HEK293 (cell line): ENCODE data around the gene CCR3.

Source experiments
- CTCF ChIA-PET: fragments of 350-600 bp; formaldehyde crosslinking; extraction: SDS; loops from one replicate; lab custom pipeline; 2021; ENCODE audit warnings: antibody characterized with exemption; lab: Yijun Ruan, JAX
- POLR2A ChIA-PET: fragments of 300-600 bp; formaldehyde crosslinking; extraction: SDS; loops from one replicate; lab custom pipeline; 2020; ENCODE audit warnings: antibody characterized with exemption, inconsistent platforms; lab: Yijun Ruan, JAX
- H3K27ac ChIP-seq: fragments of 200-500 bp; sonication (Bioruptor generic); 2 replicates; pipeline ENCODE4 v1.5.1; 2014; ENCODE audit warnings: low read depth, low read length, control low read depth, inconsistent platforms; ENCODE audit errors: extremely low read depth
- H3K36me3 ChIP-seq, 2 experiments: fragments of 200-500 bp in 1 of 2; sonication (Bioruptor generic) in 1 of 2; 1 replicate in 1 of 2; 2 replicates in 1 of 2; pipeline ENCODE4 v1.5.1; 2014 to 2017; ENCODE audit warnings: inconsistent platforms in 2 of 2, low read length in 2 of 2; ENCODE audit not compliant: control insufficient read depth in 2 of 2, insufficient read depth in 1 of 2
- H3K4me1 ChIP-seq: fragments of 200-500 bp; sonication (Bioruptor generic); 2 replicates; pipeline ENCODE4 v1.5.1; 2014; ENCODE audit warnings: mild to moderate bottlenecking, low read length, inconsistent platforms; ENCODE audit not compliant: control insufficient read depth, insufficient read depth
- H3K4me3 ChIP-seq: 2 replicates; pipeline ENCODE4 v1.5.1; 2011; ENCODE audit warnings: low read depth, mild to moderate bottlenecking, control low read depth, low read length, moderate library complexity
- H3K9me3 ChIP-seq: fragments of 200-500 bp; sonication (Bioruptor generic); 2 replicates; pipeline ENCODE4 v1.5.1; 2014; ENCODE audit warnings: low read depth, low read length, inconsistent platforms; ENCODE audit not compliant: control insufficient read depth, insufficient read depth
- GLIS1 ChIP-seq: fragments of 450-650 bp; formaldehyde crosslinking; IDR thresholded peaks from 2 replicates; pipeline ENCODE4 v1.5.1; 2016; ENCODE audit warnings: missing biosample characterization, missing genetic modification characterization
- IKZF3 ChIP-seq: fragments of 450-650 bp; IDR thresholded peaks from 2 replicates; pipeline ENCODE4 v1.5.0; 2018; ENCODE audit warnings: missing biosample characterization, mild to moderate bottlenecking, missing genetic modification characterization, moderate library complexity
- KLF1 ChIP-seq: fragments of 450-650 bp; formaldehyde crosslinking; IDR thresholded peaks from 2 replicates; pipeline ENCODE4 v1.5.1; 2016; ENCODE audit warnings: missing biosample characterization, missing genetic modification characterization
- MYNN ChIP-seq: fragments of 450-650 bp; formaldehyde crosslinking; IDR thresholded peaks from 2 replicates; pipeline ENCODE4 v1.5.1; 2016; ENCODE audit warnings: missing biosample characterization, missing genetic modification characterization, borderline replicate concordance
- PRDM1 ChIP-seq: fragments of 450-650 bp; formaldehyde crosslinking; IDR thresholded peaks from 2 replicates; pipeline ENCODE4; 2016; ENCODE audit warnings: missing biosample characterization, missing genetic modification characterization
- WT1 ChIP-seq: fragments of 450-650 bp; formaldehyde crosslinking; IDR thresholded peaks from 2 replicates; pipeline ENCODE4 v1.5.1; 2016; ENCODE audit warnings: missing biosample characterization, missing genetic modification characterization
- ZNF155 ChIP-seq: fragments of 450-650 bp; formaldehyde crosslinking; IDR thresholded peaks from 2 replicates; pipeline ENCODE4 v1.5.1; 2016; ENCODE audit warnings: missing biosample characterization, missing genetic modification characterization
- ZNF19 ChIP-seq: fragments of 450-650 bp; formaldehyde crosslinking; IDR thresholded peaks from 2 replicates; pipeline ENCODE4; 2016; ENCODE audit warnings: missing biosample characterization, missing genetic modification characterization, low read depth
- ZNF239 ChIP-seq: fragments of 450-650 bp; formaldehyde crosslinking; IDR thresholded peaks from 2 replicates; pipeline ENCODE4 v1.5.1; 2016; ENCODE audit warnings: missing biosample characterization, missing genetic modification characterization
- ZNF311 ChIP-seq: fragments of 450-650 bp; formaldehyde crosslinking; IDR thresholded peaks from 2 replicates; pipeline ENCODE4 v1.5.1; 2017; ENCODE audit warnings: missing biosample characterization, missing genetic modification characterization, borderline replicate concordance
- ZNF433 ChIP-seq: fragments of 450-650 bp; formaldehyde crosslinking; IDR thresholded peaks from 2 replicates; pipeline ENCODE4 v1.5.1; 2016; ENCODE audit warnings: missing biosample characterization, missing genetic modification characterization, low read depth
- ZNF555 ChIP-seq: fragments of 450-650 bp; formaldehyde crosslinking; conservative IDR thresholded peaks from 2 replicates; pipeline ENCODE4 v1.5.1; 2017; ENCODE audit warnings: missing biosample characterization, mild to moderate bottlenecking, missing genetic modification characterization, inconsistent platforms
- ZNF571 ChIP-seq: fragments of 450-650 bp; formaldehyde crosslinking; IDR thresholded peaks from 2 replicates; pipeline ENCODE4 v1.5.0; 2017; ENCODE audit warnings: missing biosample characterization, missing genetic modification characterization
- ZNF600 ChIP-seq: fragments of 450-650 bp; formaldehyde crosslinking; IDR thresholded peaks from 2 replicates; pipeline ENCODE4 v1.5.1; 2016; ENCODE audit warnings: missing biosample characterization, missing genetic modification characterization
- ZSCAN30 ChIP-seq: fragments of 450-650 bp; IDR thresholded peaks from 2 replicates; pipeline ENCODE4 v1.5.1; 2018; ENCODE audit warnings: missing biosample characterization, mild to moderate bottlenecking, missing genetic modification characterization, moderate library complexity
- TF ChIP-seq, protein P1 (sequence below): fragments of 450-650 bp; formaldehyde crosslinking; optimal IDR thresholded peaks from 2 replicates; pipeline ENCODE3; 2016; ENCODE audit warnings: missing biosample characterization, mild to moderate bottlenecking, missing genetic modification characterization
- TF ChIP-seq, protein P2 (sequence below): fragments of 450-650 bp; formaldehyde crosslinking; IDR thresholded peaks from 2 replicates; pipeline ENCODE4 v1.5.1; 2016; ENCODE audit warnings: missing biosample characterization, missing genetic modification characterization
- TF ChIP-seq, protein P3 (sequence below): fragments of 450-650 bp; formaldehyde crosslinking; IDR thresholded peaks from 2 replicates; pipeline ENCODE4 v1.5.1; 2016; ENCODE audit warnings: missing biosample characterization, missing genetic modification characterization
- TF ChIP-seq, protein P4 (sequence below): fragments of 450-650 bp; formaldehyde crosslinking; IDR thresholded peaks from 2 replicates; pipeline ENCODE4 v1.5.1; 2016; ENCODE audit warnings: missing biosample characterization, missing genetic modification characterization
- TF ChIP-seq, protein P5 (sequence below): fragments of 450-650 bp; formaldehyde crosslinking; IDR thresholded peaks from 2 replicates; pipeline ENCODE4 v1.5.1; 2016; ENCODE audit warnings: missing biosample characterization, missing genetic modification characterization

CCR3 gene

DNA sequence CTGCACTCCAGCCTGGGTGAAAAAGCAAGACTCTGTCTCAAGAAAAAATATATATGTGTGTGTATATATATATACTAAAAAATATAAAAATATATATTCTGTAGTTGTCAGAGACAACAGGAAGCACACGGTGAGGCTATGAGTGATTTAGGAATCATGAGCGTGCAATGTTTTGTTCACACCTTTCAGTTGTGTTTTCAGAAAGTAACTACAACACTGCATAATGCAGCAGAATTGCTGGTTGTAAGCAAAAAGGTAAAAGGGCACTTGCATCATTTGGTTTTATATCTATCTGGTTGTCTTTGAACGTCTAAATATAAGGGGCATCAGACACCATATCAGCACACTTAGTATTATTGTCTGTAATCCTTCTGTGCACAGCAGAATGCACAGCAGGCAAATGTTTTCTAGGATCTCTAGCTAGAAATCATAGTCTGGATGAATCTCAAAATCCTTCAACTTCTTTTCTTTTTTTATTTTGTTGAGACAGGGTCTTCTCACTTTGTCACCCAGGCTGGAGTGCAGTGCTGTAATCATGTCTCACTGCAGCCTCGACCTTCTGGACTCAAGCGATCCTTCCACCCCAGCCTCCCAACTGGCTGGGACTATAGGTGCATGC is 44.8 kb downstream of the CCR3 start (continued):
- TF ChIP-seq, protein P1, sequence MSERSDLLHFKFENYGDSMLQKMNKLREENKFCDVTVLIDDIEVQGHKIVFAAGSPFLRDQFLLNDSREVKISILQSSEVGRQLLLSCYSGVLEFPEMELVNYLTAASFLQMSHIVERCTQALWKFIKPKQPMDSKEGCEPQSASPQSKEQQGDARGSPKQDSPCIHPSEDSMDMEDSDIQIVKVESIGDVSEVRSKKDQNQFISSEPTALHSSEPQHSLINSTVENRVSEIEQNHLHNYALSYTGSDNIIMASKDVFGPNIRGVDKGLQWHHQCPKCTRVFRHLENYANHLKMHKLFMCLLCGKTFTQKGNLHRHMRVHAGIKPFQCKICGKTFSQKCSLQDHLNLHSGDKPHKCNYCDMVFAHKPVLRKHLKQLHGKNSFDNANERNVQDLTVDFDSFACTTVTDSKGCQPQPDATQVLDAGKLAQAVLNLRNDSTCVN (tag by site-specific recombination): no peak
- TF ChIP-seq, protein P2, sequence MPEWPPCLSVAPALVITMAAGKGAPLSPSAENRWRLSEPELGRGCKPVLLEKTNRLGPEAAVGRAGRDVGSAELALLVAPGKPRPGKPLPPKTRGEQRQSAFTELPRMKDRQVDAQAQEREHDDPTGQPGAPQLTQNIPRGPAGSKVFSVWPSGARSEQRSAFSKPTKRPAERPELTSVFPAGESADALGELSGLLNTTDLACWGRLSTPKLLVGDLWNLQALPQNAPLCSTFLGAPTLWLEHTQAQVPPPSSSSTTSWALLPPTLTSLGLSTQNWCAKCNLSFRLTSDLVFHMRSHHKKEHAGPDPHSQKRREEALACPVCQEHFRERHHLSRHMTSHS (tag by site-specific recombination): no peak
- TF ChIP-seq ZNF555 (tag by site-specific recombination): no peak
- no peak for TF ChIP-seq ZNF19 (tag by site-specific recombination)
- no peak for TF ChIP-seq ZSCAN30
- TF ChIP-seq MYNN (tag by site-specific recombination): no peak

DNA sequence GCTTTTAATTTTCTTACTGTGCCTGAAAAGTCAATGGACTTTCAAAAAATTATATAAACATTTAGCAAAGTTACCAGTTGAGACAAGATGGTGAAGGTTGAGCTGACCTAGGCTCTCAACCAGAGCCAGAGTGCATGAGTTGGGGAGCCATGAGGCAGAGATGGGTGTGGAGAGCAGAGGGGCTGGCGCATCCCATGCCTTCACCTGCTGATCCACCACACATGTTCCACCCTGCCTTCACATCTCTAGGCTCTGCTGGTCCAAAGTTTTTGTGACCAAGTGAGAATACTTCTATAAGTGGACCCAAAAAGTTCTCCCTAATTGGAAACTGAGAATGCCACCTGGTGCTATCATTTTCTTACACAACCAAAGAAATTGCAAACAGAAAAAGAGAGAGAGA is 47.3 kb downstream of the CCR3 start:
- no peak overlapping the region for H3K4me3 ChIP-seq
- no peak overlapping the region for H3K27ac ChIP-seq
- POLR2A ChIA-PET: no interaction called here
- no peaks in the 10 kb centered on the region for H3K36me3 ChIP-seq
- H3K9me3 ChIP-seq: no peaks in the 10 kb centered on the region
- TF ChIP-seq ZNF600 (tag by site-specific recombination) (no peak), ZNF155 (tag by site-specific recombination) (no peak), KLF1 (tag by site-specific recombination) (no peak), PRDM1 (tag by site-specific recombination) (no peak), IKZF3 (tag by site-specific recombination) (no peak), WT1 (tag by site-specific recombination) (no peak), ZNF571 (tag by site-specific recombination) (no peak), ZNF433 (tag by site-specific recombination) (no peak), GLIS1 (tag by site-specific recombination) (no peak), ZNF555 (tag by site-specific recombination) (no peak), ZNF311 (tag by site-specific recombination) (no peak), ZNF239 (tag by site-specific recombination) (no peak)
- TF ChIP-seq, protein P3, sequence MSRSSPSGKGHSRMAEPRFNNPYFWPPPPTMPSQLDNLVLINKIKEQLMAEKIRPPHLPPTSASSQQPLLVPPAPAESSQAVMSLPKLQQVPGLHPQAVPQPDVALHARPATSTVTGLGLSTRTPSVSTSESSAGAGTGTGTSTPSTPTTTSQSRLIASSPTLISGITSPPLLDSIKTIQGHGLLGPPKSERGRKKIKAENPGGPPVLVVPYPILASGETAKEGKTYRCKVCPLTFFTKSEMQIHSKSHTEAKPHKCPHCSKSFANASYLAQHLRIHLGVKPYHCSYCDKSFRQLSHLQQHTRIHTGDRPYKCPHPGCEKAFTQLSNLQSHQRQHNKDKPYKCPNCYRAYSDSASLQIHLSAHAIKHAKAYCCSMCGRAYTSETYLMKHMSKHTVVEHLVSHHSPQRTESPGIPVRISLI (tag by site-specific recombination): no peak
- TF ChIP-seq, protein P4, sequence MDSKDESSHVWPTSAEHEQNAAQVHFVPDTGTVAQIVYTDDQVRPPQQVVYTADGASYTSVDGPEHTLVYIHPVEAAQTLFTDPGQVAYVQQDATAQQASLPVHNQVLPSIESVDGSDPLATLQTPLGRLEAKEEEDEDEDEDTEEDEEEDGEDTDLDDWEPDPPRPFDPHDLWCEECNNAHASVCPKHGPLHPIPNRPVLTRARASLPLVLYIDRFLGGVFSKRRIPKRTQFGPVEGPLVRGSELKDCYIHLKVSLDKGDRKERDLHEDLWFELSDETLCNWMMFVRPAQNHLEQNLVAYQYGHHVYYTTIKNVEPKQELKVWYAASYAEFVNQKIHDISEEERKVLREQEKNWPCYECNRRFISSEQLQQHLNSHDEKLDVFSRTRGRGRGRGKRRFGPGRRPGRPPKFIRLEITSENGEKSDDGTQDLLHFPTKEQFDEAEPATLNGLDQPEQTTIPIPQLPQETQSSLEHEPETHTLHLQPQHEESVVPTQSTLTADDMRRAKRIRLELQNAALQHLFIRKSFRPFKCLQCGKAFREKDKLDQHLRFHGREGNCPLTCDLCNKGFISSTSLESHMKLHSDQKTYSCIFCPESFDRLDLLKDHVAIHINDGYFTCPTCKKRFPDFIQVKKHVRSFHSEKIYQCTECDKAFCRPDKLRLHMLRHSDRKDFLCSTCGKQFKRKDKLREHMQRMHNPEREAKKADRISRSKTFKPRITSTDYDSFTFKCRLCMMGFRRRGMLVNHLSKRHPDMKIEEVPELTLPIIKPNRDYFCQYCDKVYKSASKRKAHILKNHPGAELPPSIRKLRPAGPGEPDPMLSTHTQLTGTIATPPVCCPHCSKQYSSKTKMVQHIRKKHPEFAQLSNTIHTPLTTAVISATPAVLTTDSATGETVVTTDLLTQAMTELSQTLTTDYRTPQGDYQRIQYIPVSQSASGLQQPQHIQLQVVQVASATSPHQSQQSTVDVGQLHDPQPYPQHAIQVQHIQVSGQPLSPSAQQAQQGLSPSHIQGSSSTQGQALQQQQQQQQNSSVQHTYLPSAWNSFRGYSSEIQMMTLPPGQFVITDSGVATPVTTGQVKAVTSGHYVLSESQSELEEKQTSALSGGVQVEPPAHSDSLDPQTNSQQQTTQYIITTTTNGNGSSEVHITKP (tag by site-specific recombination): no peak
- TF ChIP-seq, protein P5, sequence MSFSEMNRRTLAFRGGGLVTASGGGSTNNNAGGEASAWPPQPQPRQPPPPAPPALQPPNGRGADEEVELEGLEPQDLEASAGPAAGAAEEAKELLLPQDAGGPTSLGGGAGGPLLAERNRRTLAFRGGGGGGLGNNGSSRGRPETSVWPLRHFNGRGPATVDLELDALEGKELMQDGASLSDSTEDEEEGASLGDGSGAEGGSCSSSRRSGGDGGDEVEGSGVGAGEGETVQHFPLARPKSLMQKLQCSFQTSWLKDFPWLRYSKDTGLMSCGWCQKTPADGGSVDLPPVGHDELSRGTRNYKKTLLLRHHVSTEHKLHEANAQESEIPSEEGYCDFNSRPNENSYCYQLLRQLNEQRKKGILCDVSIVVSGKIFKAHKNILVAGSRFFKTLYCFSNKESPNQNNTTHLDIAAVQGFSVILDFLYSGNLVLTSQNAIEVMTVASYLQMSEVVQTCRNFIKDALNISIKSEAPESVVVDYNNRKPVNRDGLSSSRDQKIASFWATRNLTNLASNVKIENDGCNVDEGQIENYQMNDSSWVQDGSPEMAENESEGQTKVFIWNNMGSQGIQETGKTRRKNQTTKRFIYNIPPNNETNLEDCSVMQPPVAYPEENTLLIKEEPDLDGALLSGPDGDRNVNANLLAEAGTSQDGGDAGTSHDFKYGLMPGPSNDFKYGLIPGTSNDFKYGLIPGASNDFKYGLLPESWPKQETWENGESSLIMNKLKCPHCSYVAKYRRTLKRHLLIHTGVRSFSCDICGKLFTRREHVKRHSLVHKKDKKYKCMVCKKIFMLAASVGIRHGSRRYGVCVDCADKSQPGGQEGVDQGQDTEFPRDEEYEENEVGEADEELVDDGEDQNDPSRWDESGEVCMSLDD (tag by site-specific recombination): no peak
- TF ChIP-seq, all 188 proteins: peak for 0
- CTCF ChIA-PET: no interaction called here
- H3K4me1 ChIP-seq: no peaks in the 10 kb centered on the region
